HepG2 (cell line): ENCODE results near the gene SNCAIP. TPM values are rescaled to one million over a fixed set of nuclear protein-coding genes. Genes with fewer than 3 reads are reported as not detected.

Experiments used
- ATAC-seq: fragments of 200-7000 bp; cut with Tn5 transposase; 3 replicates; pipeline ENCODE4 v1.9.1; 2020; ENCODE audit warnings: mild to moderate bottlenecking, moderate library complexity
- BruUV-seq: library from RNA; stranded (reverse); fragments of 400-500 nt; replicated peaks from 2 replicates; lab custom pipeline; 2021; lab: Mats Ljungman, UMichigan
- CTCF ChIA-PET: fragments of 300-600 bp; formaldehyde crosslinking; extraction: SDS; loops from one replicate; lab custom pipeline; 2021; ENCODE audit warnings: low total read pairs, inconsistent platforms, low intra/inter-chr PET ratio; lab: Yijun Ruan, JAX
- POLR2A ChIA-PET: fragments of 350-600 bp; sonication (Branson Sonifier 250); formaldehyde crosslinking; loops from one replicate; lab custom pipeline; 2020; ENCODE audit warnings: antibody characterized with exemption, inconsistent platforms; lab: Yijun Ruan, JAX
- DNase-seq: peaks from one replicate; pipeline ENCODE4 v3.0.0-alpha.2; 2015; ENCODE audit warnings: low spot score
- FAIRE-seq: peaks from 3 replicates; lab custom pipeline; 2011; peaks lifted over from hg19 to GRCh38; lab: Jason Lieb, UNC
- H2AFZ ChIP-seq: one replicate; pipeline ENCODE4 v1.6.1; 2011; ENCODE audit warnings: low read length, inconsistent platforms
- H3K27ac ChIP-seq: fragments of 300-600 bp; 3 replicates; pipeline ENCODE4 v1.8.0; 2011; ENCODE audit warnings: mixed run types, mild to moderate bottlenecking, mixed read lengths, low read length, inconsistent platforms; ENCODE audit not compliant: insufficient read depth; ENCODE audit errors: extremely low read length
- H3K27me3 ChIP-seq, 2 experiments: fragments of 200-600 bp in 1 of 2; 2 replicates in 1 of 2; 3 replicates in 1 of 2; pipeline versions ENCODE4 v1.6.0 to v1.8.0; 2011; ENCODE audit warnings: low read length in 2 of 2, mild to moderate bottlenecking in 2 of 2, moderate library complexity in 2 of 2, inconsistent platforms in 1 of 2; ENCODE audit not compliant: insufficient read depth in 2 of 2, control insufficient read depth in 1 of 2
- H3K36me3 ChIP-seq, 2 experiments: fragments of 200-600 bp in 1 of 2; replicated peaks in 1 of 2; 2 replicates in 1 of 2; 3 replicates in 1 of 2; pipeline versions ENCODE4 v1.5.1 to v1.8.0; 2011; ENCODE audit warnings: low read length in 2 of 2, inconsistent platforms in 1 of 2; ENCODE audit not compliant: insufficient read depth in 2 of 2, control insufficient read depth in 1 of 2
- H3K4me1 ChIP-seq: 2 replicates; pipeline ENCODE4 v1.5.1; 2012; ENCODE audit warnings: low read length, inconsistent platforms; ENCODE audit not compliant: insufficient read depth
- H3K4me2 ChIP-seq: 2 replicates; pipeline ENCODE4 v1.6.0; 2011; ENCODE audit warnings: low read depth, low read length, inconsistent platforms
- H3K4me3 ChIP-seq, 3 experiments: fragments of 200-600 bp in 1 of 3; sonication (generic), shearing (Covaris generic) in 1 of 3; replicated peaks in 1 of 3; 2 replicates each; pipeline ENCODE4 v1.5.1; 2011 to 2016; ENCODE audit warnings: low read length in 3 of 3, inconsistent platforms in 2 of 3, low read depth in 2 of 3, mild to moderate bottlenecking in 2 of 3, control low read depth in 1 of 3, mixed read lengths in 1 of 3; ENCODE audit not compliant: insufficient read depth in 1 of 3
- H3K79me2 ChIP-seq: one replicate; pipeline ENCODE4 v1.6.1; 2011; ENCODE audit warnings: low read length, inconsistent platforms; ENCODE audit not compliant: insufficient read depth
- H3K9ac ChIP-seq: 2 replicates; pipeline ENCODE4 v1.6.0; 2011; ENCODE audit warnings: mild to moderate bottlenecking, low read depth, low read length, inconsistent platforms; ENCODE audit not compliant: insufficient read depth
- H3K9me3 ChIP-seq: 2 replicates; pipeline ENCODE4 v1.5.1; 2012; ENCODE audit warnings: mild to moderate bottlenecking, low read length
- H4K20me1 ChIP-seq: 2 replicates; pipeline ENCODE4 v1.6.0; 2011; ENCODE audit warnings: inconsistent platforms, mild to moderate bottlenecking, low read length, moderate library complexity; ENCODE audit not compliant: insufficient read depth
- CEBPB ChIP-seq: IDR thresholded peaks from 2 replicates; pipeline ENCODE4 v1.6.1; 2011; ENCODE audit warnings: low read depth, low read length, improper control_type of control experiment, borderline replicate concordance
- CENPBD1 ChIP-seq: sonication (generic); formaldehyde crosslinking; IDR thresholded peaks from 2 replicates; pipeline ENCODE4 v1.8.0; 2022; ENCODE audit warnings: missing genetic modification reagents, low read depth, mild to moderate bottlenecking, borderline replicate concordance
- HES4 ChIP-seq: sonication (generic); formaldehyde crosslinking; IDR thresholded peaks from 2 replicates; pipeline ENCODE4 v1.9.0; 2021; ENCODE audit warnings: mild to moderate bottlenecking, missing genetic modification reagents, borderline replicate concordance
- HNRNPK ChIP-seq: fragments of 200-400 bp; formaldehyde crosslinking; IDR thresholded peaks from 2 replicates; pipeline ENCODE4 v1.6.1; 2018; ENCODE audit warnings: low read length, low read depth, moderate library complexity, mild to moderate bottlenecking; ENCODE audit not compliant: poor library complexity, severe bottlenecking
- KLF13 ChIP-seq: sonication (generic); formaldehyde crosslinking; IDR thresholded peaks from 2 replicates; pipeline ENCODE4 v1.4.0; 2020; ENCODE audit warnings: mild to moderate bottlenecking, missing genetic modification reagents
- NR2F2 ChIP-seq: IDR thresholded peaks from 2 replicates; pipeline ENCODE4 v1.6.1; 2012; ENCODE audit warnings: low read depth, inconsistent platforms, borderline replicate concordance
- PRDM10 ChIP-seq: sonication (generic); formaldehyde crosslinking; IDR thresholded peaks from 2 replicates; pipeline ENCODE4 v1.4.0; 2020; ENCODE audit warnings: low read depth, missing genetic modification reagents
- RXRB ChIP-seq: IDR thresholded peaks from 2 replicates; pipeline ENCODE4 v1.6.1; 2016; ENCODE audit warnings: borderline replicate concordance, missing genetic modification reagents, missing compliant biosample characterization
- TBL1XR1 ChIP-seq: fragments of 150-350 bp; IDR thresholded peaks from 2 replicates; pipeline ENCODE4 v1.6.1; 2014; ENCODE audit warnings: borderline replicate concordance, low read length; ENCODE audit not compliant: partially characterized antibody
- ZNF331 ChIP-seq: sonication (generic); formaldehyde crosslinking; IDR thresholded peaks from 2 replicates; pipeline ENCODE4 v1.4.0; 2020; ENCODE audit warnings: missing genetic modification reagents
- ZNF713 ChIP-seq: sonication (generic); formaldehyde crosslinking; IDR thresholded peaks from 2 replicates; pipeline ENCODE4 v1.4.0; 2020; ENCODE audit warnings: mild to moderate bottlenecking, missing genetic modification reagents
- WGBS: methylation state at CpG from one replicate; pipeline ENCODE4 v1.1.6; 2017; ENCODE audit warnings: low lambda C conversion rate; 5-methylcytosine and 5-hydroxymethylcytosine counted together
- in situ Hi-C: cut with HindIII; loops from 2 replicates; pipeline ENCODE4 v1.10.0; 2017; ENCODE audit warnings: low pct_unique_long_range_greater_than_20kb; ENCODE audit not compliant: extremely low pct_ligation_motif_present
- intact Hi-C: fragments of 100-400 bp; cut with micrococcal nuclease; formaldehyde crosslinking; loops from one replicate; pipeline ENCODE4 v1.10.0; 2022; ENCODE audit not compliant: unreplicated experiment
- polyA plus RNA-seq, 8 experiments: library from polyadenylated mRNA; depleted of rRNA in 3 of 8; stranded (reverse) in 7 of 8; unstranded in 1 of 8; fragments of >200 nt; fragmentation: Illumina TruSeq in 4 of 8; extraction: Trizol in 4 of 8; gene quantifications; 2 replicates each; pipeline versions ENCODE4 v1.2.1 to v1.2.3, GENCODE V29; 2011 to 2016; ENCODE audit warnings: low read depth in 4 of 8, missing spikeins in 1 of 8, mixed read lengths in 1 of 8; ENCODE audit not compliant: insufficient read depth in 1 of 8
- total RNA-seq, 5 experiments: library from RNA; depleted of rRNA; stranded (reverse); fragments of >200 nt; fragmentation: Illumina TruSeq; extraction: Trizol; gene quantifications; 2 replicates each; pipeline ENCODE4 v1.2.3, GENCODE V29; 2016; ENCODE audit warnings: low read depth in 1 of 5
- TF ChIP-seq, protein P1 (sequence below): sonication (generic); formaldehyde crosslinking; IDR thresholded peaks from 2 replicates; pipeline ENCODE4 v1.4.0; 2020; ENCODE audit warnings: mild to moderate bottlenecking, missing genetic modification reagents

Gene SNCAIP
- total and polyA plus RNA-seq, 2 of the 13 experiments (the other 11 are each of a cell fraction or from before 2014, with no cell fraction given): not detected

DNA sequence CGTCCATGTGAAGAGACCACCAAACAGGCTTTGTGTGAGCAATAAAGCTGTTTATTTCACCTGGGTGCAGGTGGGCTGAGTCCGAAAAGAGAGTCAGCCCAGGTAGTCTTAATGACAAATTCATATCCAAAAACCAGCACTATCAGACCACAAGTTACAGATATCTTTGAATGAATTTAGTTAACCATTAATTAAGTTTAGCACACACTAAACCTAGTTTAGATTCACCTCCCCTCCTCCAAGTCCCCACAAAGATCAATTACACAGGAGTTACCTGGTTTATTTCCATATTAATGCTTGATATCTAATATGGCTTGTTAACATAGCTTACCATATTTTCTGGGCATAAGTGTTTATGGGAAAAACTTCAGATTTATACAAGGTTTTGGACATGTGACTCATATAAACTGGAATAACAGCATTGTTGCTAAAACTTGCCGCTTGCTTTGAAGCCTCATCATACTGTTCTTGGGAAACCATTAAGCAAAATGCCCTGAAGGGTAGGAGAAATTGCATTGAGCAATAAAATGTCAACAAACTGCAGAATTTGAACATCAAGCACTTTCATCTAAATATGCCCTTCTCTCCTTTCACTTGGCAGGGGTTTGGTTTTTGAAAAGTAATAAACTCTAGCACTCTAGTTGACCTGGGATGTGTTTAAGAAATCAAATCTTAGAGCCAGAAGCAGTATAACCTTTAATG lies 166.9 kb downstream of the SNCAIP start:
- Histone ChIP-seq H3K4me2 (no peak overlapping the region), H3K9ac (no peak overlapping the region), H3K4me3 (no peak overlapping the region)

DNA sequence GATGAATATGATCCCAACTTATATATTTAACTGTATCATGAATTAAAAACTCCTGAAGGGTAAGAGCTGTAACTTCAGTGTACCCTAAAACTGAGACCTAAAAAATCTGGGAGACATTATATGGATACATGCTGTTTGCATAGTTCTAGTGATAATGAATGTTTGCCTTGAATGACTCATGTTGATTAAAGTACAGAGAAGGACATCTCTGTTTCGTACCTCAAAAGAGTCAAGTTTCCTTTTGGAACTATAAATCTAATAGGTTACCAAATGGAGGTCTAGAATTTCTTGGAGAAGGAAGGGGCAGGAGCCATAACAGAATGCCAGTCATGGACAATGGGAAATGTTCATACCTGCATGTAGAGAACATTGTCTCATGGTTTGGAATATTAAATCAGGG lies 168.1 kb downstream of the SNCAIP start:
- H3K27me3 ChIP-seq: no peaks in the 10 kb centered on the region
- no peak overlapping the region for H3K27ac ChIP-seq
- in situ Hi-C loops: no loop called here
- no peaks in the 10 kb centered on the region for H3K9me3 ChIP-seq
- H3K79me2 ChIP-seq: no peaks in the 10 kb centered on the region
- H3K36me3 ChIP-seq: no peaks in the 10 kb centered on the region
- ATAC-seq (no peak), FAIRE-seq (no peak), DNase-seq (no peak)
- H3K4me1 ChIP-seq: peaks cover 8% of the 10 kb centered on the region
- no peaks in the 10 kb centered on the region for H4K20me1 ChIP-seq
- 5% methylated on average over 1 of the region's 1 CpG for WGBS
- ChIA-PET POLR2A (no interaction called here), CTCF (no interaction called here)
- H3K9ac ChIP-seq: no peak overlapping the region
- no peak overlapping the region for H3K4me2 ChIP-seq
- BruUV-seq: no TSS peak
- H2AFZ ChIP-seq: no peak overlapping the region
- no peak overlapping the region for H3K4me3 ChIP-seq
- intact Hi-C loops: no loop called here
- TF ChIP-seq CENPBD1 (no peak), TBL1XR1 (no peak), KLF13 (CRISPR knock-in tag) (no peak), HNRNPK (no peak), PRDM10 (CRISPR knock-in tag) (no peak), HES4 (CRISPR knock-in tag) (no peak), ZNF331 (CRISPR knock-in tag) (no peak), NR2F2 (no peak), RXRB (CRISPR knock-in tag) (no peak)
- TF ChIP-seq, protein P1, sequence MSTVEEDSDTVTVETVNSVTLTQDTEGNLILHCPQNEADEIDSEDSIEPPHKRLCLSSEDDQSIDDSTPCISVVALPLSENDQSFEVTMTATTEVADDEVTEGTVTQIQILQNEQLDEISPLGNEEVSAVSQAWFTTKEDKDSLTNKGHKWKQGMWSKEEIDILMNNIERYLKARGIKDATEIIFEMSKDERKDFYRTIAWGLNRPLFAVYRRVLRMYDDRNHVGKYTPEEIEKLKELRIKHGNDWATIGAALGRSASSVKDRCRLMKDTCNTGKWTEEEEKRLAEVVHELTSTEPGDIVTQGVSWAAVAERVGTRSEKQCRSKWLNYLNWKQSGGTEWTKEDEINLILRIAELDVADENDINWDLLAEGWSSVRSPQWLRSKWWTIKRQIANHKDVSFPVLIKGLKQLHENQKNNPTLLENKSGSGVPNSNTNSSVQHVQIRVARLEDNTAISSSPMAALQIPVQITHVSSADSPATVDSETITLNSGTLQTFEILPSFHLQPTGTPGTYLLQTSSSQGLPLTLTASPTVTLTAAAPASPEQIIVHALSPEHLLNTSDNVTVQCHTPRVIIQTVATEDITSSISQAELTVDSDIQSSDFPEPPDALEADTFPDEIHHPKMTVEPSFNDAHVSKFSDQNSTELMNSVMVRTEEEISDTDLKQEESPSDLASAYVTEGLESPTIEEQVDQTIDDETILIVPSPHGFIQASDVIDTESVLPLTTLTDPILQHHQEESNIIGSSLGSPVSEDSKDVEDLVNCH: no peak

More for the DNA sequence above, 166.9 kb downstream of the SNCAIP start:
- in situ Hi-C loops (no loop called here), intact Hi-C loops (no loop called here)
- Histone ChIP-seq H3K4me1 (peaks cover 8% of the 10 kb centered on the region), H3K27me3 (no peaks in the 10 kb centered on the region), H4K20me1 (no peaks in the 10 kb centered on the region), H3K9me3 (no peaks in the 10 kb centered on the region), H2AFZ (no peak overlapping the region), H3K79me2 (no peaks in the 10 kb centered on the region), H3K27ac (no peak overlapping the region), H3K36me3 (no peaks in the 10 kb centered on the region)
- ATAC-seq (no peak), FAIRE-seq (no peak), DNase-seq (peak; percentile 2)
- ChIA-PET CTCF (no interaction called here), POLR2A (no interaction called here)
- no peak for TF ChIP-seq ZNF713 (CRISPR knock-in tag)
- TF ChIP-seq CEBPB: peak; percentile 24; the same call in 1 of the 2 replicates
- 19% methylated on average over 2 of the region's 3 CpGs for WGBS
- no TSS peak for BruUV-seq
